Naive thymus-derived CD8-positive, alpha-beta T cell (primary cell): Measurements from ENCODE around the gene IQSEC1. TPM values are rescaled to one million over a fixed set of nuclear protein-coding genes. Genes with fewer than 3 reads are reported as not detected.

ENCODE experiments used
- ATAC-seq, 2 donors: fragments of 150-1000 bp; cut with Tn5 transposase in 1 of 2; sonication (Bioruptor Pico), chemical (Tn5 transposase) in 1 of 2; 1 replicate in 1 of 2; 2 replicates in 1 of 2; pipeline ENCODE4 v1.10.0; 2021; ENCODE audit warnings: mild to moderate bottlenecking in 2 of 2, moderate library complexity in 2 of 2
- POLR2A ChIA-PET: fragments of 350-600 bp; sonication (Branson Sonifier 250); formaldehyde crosslinking; loops from one replicate; lab custom pipeline; 2021; ENCODE audit warnings: antibody characterized with exemption; lab: Charles Lee
- DNase-seq, 10 donors: peaks; one replicate each; pipeline versions ENCODE4 v3.0.0 to v3.0.0-alpha.2; 2020 to 2022
- H3K27ac Mint-ChIP-seq, 10 donors: one replicate each; pipeline ENCODE4 v1.8.0; 2020 to 2022; ENCODE audit warnings: mild to moderate bottlenecking in 10 of 10, mixed read lengths in 10 of 10, moderate library complexity in 4 of 10, inconsistent platforms in 1 of 10
- H3K27me3 Mint-ChIP-seq, 5 donors: one replicate each; pipeline ENCODE4 v1.8.0; 2021 to 2022; ENCODE audit warnings: mixed read lengths in 5 of 5
- H3K36me3 Mint-ChIP-seq, 3 donors: one replicate each; pipeline ENCODE4 v1.8.0; 2020 to 2022; ENCODE audit warnings: mixed read lengths in 3 of 3, mild to moderate bottlenecking in 2 of 3, inconsistent platforms in 1 of 3
- H3K4me1 Mint-ChIP-seq, 4 donors: one replicate each; pipeline ENCODE4 v1.8.0; 2021 to 2022; ENCODE audit warnings: mixed read lengths in 4 of 4
- H3K4me3 Mint-ChIP-seq, 10 donors: one replicate each; pipeline ENCODE4 v1.8.0; 2020 to 2022; ENCODE audit warnings: mild to moderate bottlenecking in 10 of 10, mixed read lengths in 10 of 10, moderate library complexity in 6 of 10, inconsistent platforms in 1 of 10
- H3K9me3 Mint-ChIP-seq, 9 donors: one replicate each; pipeline ENCODE4 v1.8.0; 2020 to 2022; ENCODE audit warnings: mixed read lengths in 9 of 9, mild to moderate bottlenecking in 3 of 9, inconsistent platforms in 1 of 9, moderate library complexity in 1 of 9
- polyA plus RNA-seq, 3 donors: library from polyadenylated mRNA; unstranded; fragments of 300-500 nt; fragmentation: Illumina TruSeq; gene quantifications; one replicate each; pipeline ENCODE4 v1.2.3, GENCODE V29; 2021
- total RNA-seq, 8 experiments: library from RNA in 2 of 8; stranded (reverse) in 2 of 8; gene quantifications; one replicate each; pipeline ENCODE4 v1.2.3 and lab custom pipeline; 2021 to 2026

The IQSEC1 gene
- total and polyA plus RNA-seq, 5 experiments from 2014 or later = 13.7 to 47.7 (median 23.7) TPM

GRCh38 chr3:13091898-13092611 lies 18.8 kb upstream of the IQSEC1 start:
- H3K27me3 Mint-ChIP-seq = peaks cover 0 to 21% (median 4%) of the 10 kb centered on the region in 5 donors
- peak; percentile 56 to 87 (median 76) for DNase-seq
- peak overlapping the region in 1 of 10 donors; percentile 44 for H3K4me3 Mint-ChIP-seq
- H3K9me3 Mint-ChIP-seq = no peaks in the 10 kb centered on the region
- ATAC-seq = peak; percentile 87 to 95
- POLR2A ChIA-PET = interaction anchor here (0.8 to 1.2 kb wide), 3 partner anchors 16 to 361 kb away, joined by 3 to 4 read pairs (median 4); no protein-coding TSS in a partner anchor
- peak overlapping the region in 1 of 10 donors; percentile 59 for H3K27ac Mint-ChIP-seq
- H3K4me1 Mint-ChIP-seq = peaks cover 3 to 37% (median 13%) of the 10 kb centered on the region in 4 donors
- H3K36me3 Mint-ChIP-seq = no peaks in the 10 kb centered on the region

GRCh38 chr3:13088028-13089006 lies 15.1 kb upstream of the IQSEC1 start:
- H3K27ac Mint-ChIP-seq = peak overlapping the region in 8 of 10 donors; percentile 6 to 73 (median 38)
- H3K9me3 Mint-ChIP-seq = no peaks in the 10 kb centered on the region
- POLR2A ChIA-PET = no interaction called here
- no peak for DNase-seq
- ATAC-seq = no peak
- peak overlapping the region in 1 of 10 donors; percentile 46 for H3K4me3 Mint-ChIP-seq
- H3K36me3 Mint-ChIP-seq = no peaks in the 10 kb centered on the region
- H3K27me3 Mint-ChIP-seq = no peaks in the 10 kb centered on the region
- peaks cover 8 to 62% (median 21%) of the 10 kb centered on the region in 4 donors for H3K4me1 Mint-ChIP-seq

GRCh38 chr3:13087320-13087990 lies 14.2 kb upstream of the IQSEC1 start:
- Mint-ChIP-seq H3K27ac (peak overlapping the region in 8 of 10 donors; percentile 6 to 73 (median 40)), H3K27me3 (no peaks in the 10 kb centered on the region), H3K4me3 (peak overlapping the region in 1 of 10 donors; percentile 46), H3K4me1 (peaks cover 8 to 62% (median 19%) of the 10 kb centered on the region in 4 donors), H3K9me3 (no peaks in the 10 kb centered on the region), H3K36me3 (no peaks in the 10 kb centered on the region)
- no peak for DNase-seq
- POLR2A ChIA-PET = no interaction called here
- ATAC-seq = no peak

GRCh38 chr3:13086531-13086981 lies 13.3 kb upstream of the IQSEC1 start:
- ATAC-seq = no peak

GRCh38 chr3:13085846-13086179 lies 12.6 kb upstream of the IQSEC1 start:
- Mint-ChIP-seq H3K27ac (peak overlapping the region in 1 of 10 donors; percentile 37), H3K4me3 (no peak overlapping the region), H3K4me1 (peaks cover 6 to 62% (median 14%) of the 10 kb centered on the region in 4 donors), H3K9me3 (no peaks in the 10 kb centered on the region), H3K27me3 (no peaks in the 10 kb centered on the region), H3K36me3 (no peaks in the 10 kb centered on the region)
- DNase-seq = no peak
- ATAC-seq = no peak
- POLR2A ChIA-PET = no interaction called here

More at GRCh38 chr3:13086531-13086981, 13.3 kb upstream of the IQSEC1 start:
- Mint-ChIP-seq H3K4me1 (peaks cover 6 to 61% (median 14%) of the 10 kb centered on the region in 4 donors), H3K27me3 (no peaks in the 10 kb centered on the region), H3K27ac (peak overlapping the region in 4 of 10 donors; percentile 51 to 86 (median 63)), H3K4me3 (no peak overlapping the region), H3K36me3 (no peaks in the 10 kb centered on the region), H3K9me3 (no peaks in the 10 kb centered on the region)
- POLR2A ChIA-PET = no interaction called here
- DNase-seq = no peak

- Mint-ChIP-seq H3K9me3 (no peaks in the 10 kb centered on the region), H3K4me1 (peaks cover 6 to 64% (median 14%) of the 10 kb centered on the region in 4 donors), H3K27ac (peak overlapping the region in 2 of 10 donors; percentile 37 to 56), H3K4me3 (no peak overlapping the region), H3K36me3 (no peaks in the 10 kb centered on the region), H3K27me3 (no peaks in the 10 kb centered on the region)
- DNase-seq (no peak), ATAC-seq (no peak)
- POLR2A ChIA-PET = interaction anchor here (0.5 kb wide), 1 partner anchor 183 kb away, joined by 4 read pairs; no protein-coding TSS in a partner anchor
Measured at GRCh38 chr3:13085081-13085845, 12.0 kb upstream of the IQSEC1 start.

GRCh38 chr3:13083898-13084297 lies 10.7 kb upstream of the IQSEC1 start:
- peak overlapping the region in 1 of 10 donors; percentile 42 for H3K4me3 Mint-ChIP-seq
- no peaks in the 10 kb centered on the region for H3K9me3 Mint-ChIP-seq
- POLR2A ChIA-PET = no interaction called here
- H3K27me3 Mint-ChIP-seq = no peaks in the 10 kb centered on the region
- H3K4me1 Mint-ChIP-seq = peaks cover 11 to 67% (median 16%) of the 10 kb centered on the region in 4 donors
- DNase-seq (no peak), ATAC-seq (peak in 1 of 2 donors; percentile 30)
- peak overlapping the region in 2 of 10 donors; percentile 63 to 69 for H3K27ac Mint-ChIP-seq
- no peaks in the 10 kb centered on the region for H3K36me3 Mint-ChIP-seq

- H3K4me1 Mint-ChIP-seq = peaks cover 11 to 68% (median 20%) of the 10 kb centered on the region in 4 donors
- H3K27me3 Mint-ChIP-seq = no peaks in the 10 kb centered on the region
- H3K27ac Mint-ChIP-seq = peak overlapping the region in 3 of 10 donors; percentile 63 to 83 (median 69)
- ATAC-seq (no peak), DNase-seq (no peak)
- H3K36me3 Mint-ChIP-seq = no peaks in the 10 kb centered on the region
- no peaks in the 10 kb centered on the region for H3K9me3 Mint-ChIP-seq
- POLR2A ChIA-PET = no interaction called here
- H3K4me3 Mint-ChIP-seq = no peak overlapping the region
Measured at GRCh38 chr3:13083254-13083653, 10.0 kb upstream of the IQSEC1 start.

- Mint-ChIP-seq H3K4me3 (no peak overlapping the region), H3K36me3 (no peaks in the 10 kb centered on the region), H3K27me3 (no peaks in the 10 kb centered on the region), H3K27ac (peak overlapping the region in 4 of 10 donors; percentile 33 to 83 (median 54)), H3K4me1 (peaks cover 16 to 68% (median 23%) of the 10 kb centered on the region in 4 donors), H3K9me3 (no peaks in the 10 kb centered on the region)
- no peak for DNase-seq
- POLR2A ChIA-PET = no interaction called here
- ATAC-seq = no peak
Measured at GRCh38 chr3:13082677-13083076, 9.4 kb upstream of the IQSEC1 start.

GRCh38 chr3:13081603-13082360 lies 8.6 kb upstream of the IQSEC1 start:
- ATAC-seq (no peak), DNase-seq (no peak)
- Mint-ChIP-seq H3K4me3 (no peak overlapping the region), H3K36me3 (no peaks in the 10 kb centered on the region), H3K27me3 (no peaks in the 10 kb centered on the region), H3K4me1 (peaks cover 15 to 65% (median 22%) of the 10 kb centered on the region in 4 donors), H3K9me3 (no peaks in the 10 kb centered on the region), H3K27ac (no peak overlapping the region)
- POLR2A ChIA-PET = interaction anchor here (1.0 kb wide), 1 partner anchor 10 kb away, joined by 3 read pairs; no protein-coding TSS in a partner anchor

GRCh38 chr3:13080591-13080990 lies 7.4 kb upstream of the IQSEC1 start:
- Mint-ChIP-seq H3K9me3 (no peaks in the 10 kb centered on the region), H3K4me3 (no peak overlapping the region), H3K27me3 (no peaks in the 10 kb centered on the region), H3K36me3 (no peaks in the 10 kb centered on the region), H3K27ac (no peak overlapping the region), H3K4me1 (peaks cover 12 to 55% (median 17%) of the 10 kb centered on the region in 4 donors)
- POLR2A ChIA-PET = no interaction called here
- ATAC-seq (no peak), DNase-seq (no peak)
